Rectal smooth muscle tissue (tissue), 1 donor: Measurements from ENCODE around the gene CELSR3.

ENCODE experiments used
- H3K27ac ChIP-seq: one replicate; pipeline ENCODE4 v1.7.0; 2013; ENCODE audit warnings: low read depth, low read length, inconsistent platforms
- H3K27me3 ChIP-seq: one replicate; pipeline ENCODE4 v1.7.0; 2013; ENCODE audit warnings: low read length; ENCODE audit not compliant: control insufficient read depth, insufficient read depth
- H3K36me3 ChIP-seq: one replicate; pipeline ENCODE4 v1.7.0; 2013; ENCODE audit warnings: low read length; ENCODE audit not compliant: control insufficient read depth, insufficient read depth
- H3K4me1 ChIP-seq: one replicate; pipeline ENCODE4 v1.7.0; 2013; ENCODE audit warnings: low read length; ENCODE audit not compliant: control insufficient read depth, insufficient read depth
- H3K4me3 ChIP-seq: one replicate; pipeline ENCODE4 v1.7.0; 2013; ENCODE audit warnings: low read length
- H3K9ac ChIP-seq: one replicate; pipeline ENCODE4 v1.7.0; 2013; ENCODE audit warnings: low read length

Gene CELSR3

GRCh38 chr3:48623851-48624547 is 38.7 kb downstream of the CELSR3 start:
- Histone ChIP-seq H3K27ac (no peak overlapping the region), H3K36me3 (peaks cover 10% of the 10 kb centered on the region), H3K4me3 (no peak overlapping the region), H3K27me3 (no peaks in the 10 kb centered on the region), H3K9ac (no peak overlapping the region), H3K4me1 (no peaks in the 10 kb centered on the region)

DNA sequence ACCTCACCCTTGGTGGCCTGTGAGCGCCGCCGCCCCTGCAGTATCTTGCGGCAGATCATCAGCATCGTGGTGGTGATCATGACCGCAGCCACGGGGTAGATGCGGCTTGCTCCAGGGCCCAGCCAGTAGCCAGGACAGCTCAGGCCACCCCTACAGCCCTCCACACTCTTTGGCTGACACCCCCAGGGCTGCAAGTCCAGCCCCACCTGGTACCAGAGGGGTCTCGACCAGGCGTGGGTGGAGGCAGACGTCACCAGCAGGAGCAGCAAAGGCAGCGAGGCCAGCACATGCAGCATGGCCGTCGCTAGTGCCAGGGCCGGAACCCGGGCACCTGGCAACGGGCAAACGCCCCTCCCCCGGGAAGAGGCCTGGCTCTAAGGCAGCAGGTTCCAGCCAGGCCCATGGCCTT is 41.2 kb downstream of the CELSR3 start, which contains the start of gene TMEM89:
Gene TMEM89, minus strand, starts transcription at position 309 of the 409 bp plus-strand sequence. Its CDS starts 13 bp downstream, at position 296.
- H3K9ac ChIP-seq = no peak within 1 kb of the TSS
- H3K4me3 ChIP-seq = no peak within 1 kb of the TSS
- H3K4me1 ChIP-seq = no peaks in the 10 kb centered on the region
- no peaks in the 10 kb centered on the region for H3K27me3 ChIP-seq
- H3K27ac ChIP-seq = no peak within 1 kb of the TSS
- H3K36me3 ChIP-seq = no peaks in the 10 kb centered on the region

- H3K4me1 ChIP-seq = no peaks in the 10 kb centered on the region
- H3K9ac ChIP-seq = no peak overlapping the region
- H3K27ac ChIP-seq = no peak overlapping the region
- H3K27me3 ChIP-seq = no peaks in the 10 kb centered on the region
- H3K36me3 ChIP-seq = no peaks in the 10 kb centered on the region
- H3K4me3 ChIP-seq = peak overlapping the region; percentile 4
Measured at GRCh38 chr3:48619541-48620524, 42.9 kb downstream of the CELSR3 start.

- H3K4me3 ChIP-seq = no peak overlapping the region
- no peak overlapping the region for H3K9ac ChIP-seq
- H3K36me3 ChIP-seq = no peaks in the 10 kb centered on the region
- no peaks in the 10 kb centered on the region for H3K27me3 ChIP-seq
- no peaks in the 10 kb centered on the region for H3K4me1 ChIP-seq
- no peak overlapping the region for H3K27ac ChIP-seq
Measured at GRCh38 chr3:48617559-48617958, 45.1 kb downstream of the CELSR3 start.

DNA sequence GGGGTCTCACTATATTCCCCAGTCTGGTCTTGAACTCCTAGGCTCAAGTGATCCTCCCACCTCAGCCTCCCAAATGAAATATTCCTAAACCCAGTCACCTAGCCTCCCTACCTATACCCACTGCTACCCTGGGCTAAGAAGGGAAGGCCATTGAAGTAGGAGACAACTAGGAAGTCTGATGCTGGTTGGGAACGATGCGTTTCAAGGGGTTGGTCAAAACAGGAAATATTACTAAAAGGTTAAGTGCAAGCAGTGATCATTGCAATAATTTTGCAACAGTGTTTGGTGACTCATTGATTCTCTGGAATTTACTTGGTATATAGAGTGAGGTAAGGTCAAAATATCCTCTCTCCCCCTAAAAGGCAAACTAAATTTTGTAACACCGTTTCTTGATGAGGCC is 48.6 kb downstream of the CELSR3 start:
- Histone ChIP-seq H3K27me3 (no peaks in the 10 kb centered on the region), H3K27ac (no peak overlapping the region), H3K9ac (no peak overlapping the region), H3K4me3 (no peak overlapping the region), H3K36me3 (no peaks in the 10 kb centered on the region), H3K4me1 (no peaks in the 10 kb centered on the region)

GRCh38 chr3:48612309-48612708 is 50.4 kb downstream of the CELSR3 start:
- no peak overlapping the region for H3K27ac ChIP-seq
- H3K36me3 ChIP-seq = no peaks in the 10 kb centered on the region
- H3K27me3 ChIP-seq = no peaks in the 10 kb centered on the region
- peaks cover 8% of the 10 kb centered on the region for H3K4me1 ChIP-seq
- no peak overlapping the region for H3K9ac ChIP-seq
- no peak overlapping the region for H3K4me3 ChIP-seq

- H3K27me3 ChIP-seq = no peaks in the 10 kb centered on the region
Measured at GRCh38 chr3:48609088-48610005, 53.3 kb downstream of the CELSR3 start, which contains the start of gene UQCRC1. TSS of gene UQCRC1 (minus strand) at chr3:48609646. CDS start at chr3:48609620, 26 bp downstream.

GRCh38 chr3:48607519-48607918 is 55.2 kb downstream of the CELSR3 start:
- Histone ChIP-seq H3K4me1 (peaks cover 8% of the 10 kb centered on the region), H3K27ac (no peak overlapping the region), H3K4me3 (no peak overlapping the region), H3K9ac (no peak overlapping the region), H3K36me3 (peaks cover 33% of the 10 kb centered on the region), H3K27me3 (no peaks in the 10 kb centered on the region)

More at GRCh38 chr3:48609088-48610005, 53.3 kb downstream of the CELSR3 start, which contains the start of gene UQCRC1:
- peak within 1 kb of the TSS; percentile 92 for H3K9ac ChIP-seq
- peaks cover 8% of the 10 kb centered on the region for H3K4me1 ChIP-seq
- peaks cover 16% of the 10 kb centered on the region for H3K36me3 ChIP-seq
- peak within 1 kb of the TSS; percentile 89 for H3K27ac ChIP-seq
- peak within 1 kb of the TSS; percentile 96 for H3K4me3 ChIP-seq

DNA sequence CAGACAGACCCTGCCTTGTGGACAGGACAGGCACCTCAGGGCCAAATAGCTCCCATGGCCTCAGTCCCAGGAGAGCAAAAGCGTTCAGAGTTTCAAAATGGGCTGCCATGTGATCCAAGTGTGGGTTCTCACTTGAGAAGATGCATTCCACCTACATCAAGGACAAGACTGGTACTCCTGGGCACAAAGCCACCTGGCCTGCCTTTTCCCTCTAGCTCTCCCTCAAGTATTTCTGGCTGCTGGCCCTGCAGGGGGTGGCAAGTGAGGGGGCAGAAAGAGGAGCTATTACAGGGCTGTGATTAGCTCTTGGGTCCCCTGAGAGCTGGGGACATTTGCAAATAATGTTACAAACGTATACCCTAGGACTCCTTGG is 61.1 kb downstream of the CELSR3 start:
- no peaks in the 10 kb centered on the region for H3K27me3 ChIP-seq
- H3K27ac ChIP-seq = no peak overlapping the region

GRCh38 chr3:48600711-48601621 is 61.7 kb downstream of the CELSR3 start:
- peaks cover 15% of the 10 kb centered on the region for H3K4me1 ChIP-seq
- no peak overlapping the region for H3K9ac ChIP-seq
- no peaks in the 10 kb centered on the region for H3K27me3 ChIP-seq
- no peak overlapping the region for H3K27ac ChIP-seq
- no peak overlapping the region for H3K4me3 ChIP-seq
- H3K36me3 ChIP-seq = peaks cover 71% of the 10 kb centered on the region

More for the DNA sequence above, 61.1 kb downstream of the CELSR3 start:
- H3K4me1 ChIP-seq = peaks cover 15% of the 10 kb centered on the region
- no peak overlapping the region for H3K9ac ChIP-seq
- no peak overlapping the region for H3K4me3 ChIP-seq
- H3K36me3 ChIP-seq = peaks cover 71% of the 10 kb centered on the region
